HepG2 (cell line): ENCODE data around the gene ZNF79. TPM values are rescaled to one million over a fixed set of nuclear protein-coding genes. Genes with fewer than 3 reads are reported as not detected.

Experiments used
- ATAC-seq: fragments of 200-7000 bp; cut with Tn5 transposase; 3 replicates; pipeline ENCODE4 v1.9.1; 2020; ENCODE audit warnings: mild to moderate bottlenecking, moderate library complexity
- BruUV-seq: library from RNA; stranded (reverse); fragments of 400-500 nt; replicated peaks from 2 replicates; lab custom pipeline; 2021; lab: Mats Ljungman, UMichigan
- CTCF ChIA-PET: fragments of 300-600 bp; formaldehyde crosslinking; extraction: SDS; loops from one replicate; lab custom pipeline; 2021; ENCODE audit warnings: low total read pairs, inconsistent platforms, low intra/inter-chr PET ratio; lab: Yijun Ruan, JAX
- POLR2A ChIA-PET: fragments of 350-600 bp; sonication (Branson Sonifier 250); formaldehyde crosslinking; loops from one replicate; lab custom pipeline; 2020; ENCODE audit warnings: antibody characterized with exemption, inconsistent platforms; lab: Yijun Ruan, JAX
- DNase-seq: peaks from one replicate; pipeline ENCODE4 v3.0.0-alpha.2; 2015; ENCODE audit warnings: low spot score
- FAIRE-seq: peaks from 3 replicates; lab custom pipeline; 2011; peaks lifted over from hg19 to GRCh38; lab: Jason Lieb, UNC
- H2AFZ ChIP-seq: one replicate; pipeline ENCODE4 v1.6.1; 2011; ENCODE audit warnings: low read length, inconsistent platforms
- H3K27ac ChIP-seq: fragments of 300-600 bp; 3 replicates; pipeline ENCODE4 v1.8.0; 2011; ENCODE audit warnings: mixed run types, mild to moderate bottlenecking, mixed read lengths, low read length, inconsistent platforms; ENCODE audit not compliant: insufficient read depth; ENCODE audit errors: extremely low read length
- H3K27me3 ChIP-seq, 2 experiments: fragments of 200-600 bp in 1 of 2; 2 replicates in 1 of 2; 3 replicates in 1 of 2; pipeline versions ENCODE4 v1.6.0 to v1.8.0; 2011; ENCODE audit warnings: low read length in 2 of 2, mild to moderate bottlenecking in 2 of 2, moderate library complexity in 2 of 2, inconsistent platforms in 1 of 2; ENCODE audit not compliant: insufficient read depth in 2 of 2, control insufficient read depth in 1 of 2
- H3K36me3 ChIP-seq, 2 experiments: fragments of 200-600 bp in 1 of 2; replicated peaks in 1 of 2; 2 replicates in 1 of 2; 3 replicates in 1 of 2; pipeline versions ENCODE4 v1.5.1 to v1.8.0; 2011; ENCODE audit warnings: low read length in 2 of 2, inconsistent platforms in 1 of 2; ENCODE audit not compliant: insufficient read depth in 2 of 2, control insufficient read depth in 1 of 2
- H3K4me1 ChIP-seq: 2 replicates; pipeline ENCODE4 v1.5.1; 2012; ENCODE audit warnings: low read length, inconsistent platforms; ENCODE audit not compliant: insufficient read depth
- H3K4me2 ChIP-seq: 2 replicates; pipeline ENCODE4 v1.6.0; 2011; ENCODE audit warnings: low read depth, low read length, inconsistent platforms
- H3K4me3 ChIP-seq, 3 experiments: fragments of 200-600 bp in 1 of 3; sonication (generic), shearing (Covaris generic) in 1 of 3; replicated peaks in 1 of 3; 2 replicates each; pipeline ENCODE4 v1.5.1; 2011 to 2016; ENCODE audit warnings: low read length in 3 of 3, inconsistent platforms in 2 of 3, low read depth in 2 of 3, mild to moderate bottlenecking in 2 of 3, control low read depth in 1 of 3, mixed read lengths in 1 of 3; ENCODE audit not compliant: insufficient read depth in 1 of 3
- H3K79me2 ChIP-seq: one replicate; pipeline ENCODE4 v1.6.1; 2011; ENCODE audit warnings: low read length, inconsistent platforms; ENCODE audit not compliant: insufficient read depth
- H3K9ac ChIP-seq: 2 replicates; pipeline ENCODE4 v1.6.0; 2011; ENCODE audit warnings: mild to moderate bottlenecking, low read depth, low read length, inconsistent platforms; ENCODE audit not compliant: insufficient read depth
- H3K9me3 ChIP-seq: 2 replicates; pipeline ENCODE4 v1.5.1; 2012; ENCODE audit warnings: mild to moderate bottlenecking, low read length
- H4K20me1 ChIP-seq: 2 replicates; pipeline ENCODE4 v1.6.0; 2011; ENCODE audit warnings: inconsistent platforms, mild to moderate bottlenecking, low read length, moderate library complexity; ENCODE audit not compliant: insufficient read depth
- AHR ChIP-seq: IDR thresholded peaks from 2 replicates; pipeline ENCODE4 v1.6.1; 2018; ENCODE audit warnings: missing genetic modification reagents, missing compliant biosample characterization
- BHLHE40 ChIP-seq: IDR thresholded peaks from 2 replicates; pipeline ENCODE4 v1.6.1; 2011; ENCODE audit warnings: low read length, improper control_type of control experiment
- CBFB ChIP-seq: sonication (generic); formaldehyde crosslinking; IDR thresholded peaks from 2 replicates; pipeline ENCODE4 v1.4.0; 2020; ENCODE audit warnings: missing genetic modification reagents
- CEBPG ChIP-seq: IDR thresholded peaks from 2 replicates; pipeline ENCODE4 v1.6.1; 2016
- HDAC2 ChIP-seq: sonication (generic); formaldehyde crosslinking; IDR thresholded peaks from 2 replicates; pipeline ENCODE4 v1.4.0; 2020; ENCODE audit warnings: missing genetic modification reagents
- HIVEP1 ChIP-seq: sonication (generic); formaldehyde crosslinking; IDR thresholded peaks from 2 replicates; pipeline ENCODE4 v1.4.0; 2020; ENCODE audit warnings: mild to moderate bottlenecking, missing genetic modification reagents
- MAFF ChIP-seq: IDR thresholded peaks from 2 replicates; pipeline ENCODE4 v1.6.1; 2011; ENCODE audit warnings: low read depth, low read length, improper control_type of control experiment
- NCOA2 ChIP-seq: sonication (generic); formaldehyde crosslinking; IDR thresholded peaks from 2 replicates; pipeline ENCODE4 v1.8.0; 2022; ENCODE audit warnings: inconsistent platforms
- NFE2L1 ChIP-seq: sonication (generic); formaldehyde crosslinking; IDR thresholded peaks from 2 replicates; pipeline ENCODE4 v1.4.0; 2020; ENCODE audit warnings: missing genetic modification reagents, mild to moderate bottlenecking, borderline replicate concordance
- NFKBIZ ChIP-seq: IDR thresholded peaks from 2 replicates; pipeline ENCODE4 v1.6.1; 2018; ENCODE audit warnings: missing genetic modification reagents, missing compliant biosample characterization
- SIN3A ChIP-seq: IDR thresholded peaks from 2 replicates; pipeline ENCODE4 v1.6.1; 2011; ENCODE audit warnings: low read depth, mild to moderate bottlenecking, control low read depth, low read length, borderline replicate concordance
- SOX5 ChIP-seq: IDR thresholded peaks from 2 replicates; pipeline ENCODE4 v1.6.1; 2016; ENCODE audit warnings: borderline replicate concordance
- SP2 ChIP-seq: sonication (generic); formaldehyde crosslinking; IDR thresholded peaks from 2 replicates; pipeline ENCODE4 v1.5.1; 2020; ENCODE audit warnings: mild to moderate bottlenecking, missing genetic modification reagents
- SP5 ChIP-seq: IDR thresholded peaks from 2 replicates; pipeline ENCODE4 v1.6.1; 2016; ENCODE audit warnings: low read depth, borderline replicate concordance
- SSRP1 ChIP-seq: IDR thresholded peaks from 2 replicates; pipeline ENCODE4 v1.6.1; 2016; ENCODE audit warnings: control low read depth
- ZFX ChIP-seq: sonication (generic); formaldehyde crosslinking; IDR thresholded peaks from 2 replicates; pipeline ENCODE4 v1.4.0; 2020; ENCODE audit warnings: mild to moderate bottlenecking, low read depth, missing genetic modification reagents, moderate library complexity
- ZMYM3 ChIP-seq: sonication (generic); formaldehyde crosslinking; IDR thresholded peaks from 2 replicates; pipeline ENCODE4 v1.5.1; 2020; ENCODE audit warnings: mild to moderate bottlenecking, missing genetic modification reagents
- ZNF761 ChIP-seq: sonication (generic); formaldehyde crosslinking; conservative IDR thresholded peaks from 2 replicates; pipeline ENCODE4 v1.4.0; 2020; ENCODE audit warnings: mild to moderate bottlenecking, missing genetic modification reagents
- ZNF816 ChIP-seq: sonication (generic); formaldehyde crosslinking; IDR thresholded peaks from 2 replicates; pipeline ENCODE4 v1.8.0; 2022; ENCODE audit warnings: missing genetic modification reagents, mild to moderate bottlenecking, borderline replicate concordance
- ZNF878 ChIP-seq: sonication (generic); formaldehyde crosslinking; IDR thresholded peaks from 2 replicates; pipeline ENCODE4 v1.8.1; 2023; ENCODE audit warnings: mild to moderate bottlenecking, missing genetic modification reagents, moderate library complexity
- WGBS: methylation state at CpG from one replicate; pipeline ENCODE4 v1.1.6; 2017; ENCODE audit warnings: low lambda C conversion rate; 5-methylcytosine and 5-hydroxymethylcytosine counted together
- in situ Hi-C: cut with HindIII; loops from 2 replicates; pipeline ENCODE4 v1.10.0; 2017; ENCODE audit warnings: low pct_unique_long_range_greater_than_20kb; ENCODE audit not compliant: extremely low pct_ligation_motif_present
- intact Hi-C: fragments of 100-400 bp; cut with micrococcal nuclease; formaldehyde crosslinking; loops from one replicate; pipeline ENCODE4 v1.10.0; 2022; ENCODE audit not compliant: unreplicated experiment
- polyA plus RNA-seq, 8 experiments: library from polyadenylated mRNA; depleted of rRNA in 3 of 8; stranded (reverse) in 7 of 8; unstranded in 1 of 8; fragments of >200 nt; fragmentation: Illumina TruSeq in 4 of 8; extraction: Trizol in 4 of 8; gene quantifications; 2 replicates each; pipeline versions ENCODE4 v1.2.1 to v1.2.3, GENCODE V29; 2011 to 2016; ENCODE audit warnings: low read depth in 4 of 8, missing spikeins in 1 of 8, mixed read lengths in 1 of 8; ENCODE audit not compliant: insufficient read depth in 1 of 8
- total RNA-seq, 5 experiments: library from RNA; depleted of rRNA; stranded (reverse); fragments of >200 nt; fragmentation: Illumina TruSeq; extraction: Trizol; gene quantifications; 2 replicates each; pipeline ENCODE4 v1.2.3, GENCODE V29; 2016; ENCODE audit warnings: low read depth in 1 of 5
- TF ChIP-seq, protein P1 (sequence below): sonication (generic); formaldehyde crosslinking; IDR thresholded peaks from 2 replicates; pipeline ENCODE4 v1.8.1; 2023; ENCODE audit warnings: mild to moderate bottlenecking, missing genetic modification reagents
- TF ChIP-seq, protein P2 (sequence below): IDR thresholded peaks from 2 replicates; pipeline ENCODE4 v1.6.1; 2016
- TF ChIP-seq, protein P3 (sequence below): sonication (generic); formaldehyde crosslinking; IDR thresholded peaks from 2 replicates; pipeline ENCODE4 v1.4.0; 2020; ENCODE audit warnings: missing genetic modification reagents

Gene ZNF79
- total and polyA plus RNA-seq, 2 of the 13 experiments (the other 11 are each of a cell fraction or from before 2014, with no cell fraction given): 3.7 to 8.1 TPM

DNA sequence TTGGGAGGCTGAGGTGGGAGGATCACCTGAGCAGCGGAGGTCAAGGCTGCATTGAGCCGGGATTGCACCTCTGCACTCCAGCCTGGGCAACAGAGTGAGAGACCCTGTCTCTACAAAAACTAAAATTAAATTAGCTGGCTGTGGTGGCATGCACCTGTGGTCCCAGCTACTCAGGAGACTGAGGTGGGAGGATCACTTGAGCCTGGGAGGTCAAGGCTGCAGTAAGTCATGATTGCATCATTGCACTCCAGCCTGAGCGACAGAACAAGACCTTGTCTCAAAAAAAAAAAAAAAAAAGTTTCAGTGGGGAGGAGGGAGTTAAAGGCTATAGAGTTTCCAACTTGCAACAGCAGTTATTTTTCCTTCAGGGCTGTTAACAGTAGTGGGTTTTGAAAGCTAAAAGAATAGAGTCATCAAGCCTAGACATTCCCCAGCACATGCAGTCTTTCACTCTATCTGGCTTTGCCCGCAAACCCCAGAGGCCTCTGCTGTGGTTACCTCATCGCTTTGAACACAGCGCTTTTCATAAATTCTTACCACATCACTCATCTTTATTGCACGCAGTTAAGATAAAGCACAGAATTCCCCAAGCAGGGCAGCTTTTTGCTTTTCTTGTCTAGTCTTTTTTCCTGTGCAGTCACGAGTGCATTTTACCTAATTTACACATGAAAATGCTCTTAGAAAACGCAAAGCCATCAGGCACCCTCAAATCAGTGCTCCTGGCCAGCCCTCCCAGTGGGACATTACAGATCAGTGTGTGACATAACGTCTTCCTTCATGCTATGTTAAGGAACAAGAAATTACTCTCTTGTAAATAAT, 35.9 kb upstream of the ZNF79 start:
- Histone ChIP-seq H3K4me2 (peak overlapping the region; percentile 86), H3K4me3 (peak overlapping the region; percentile 13 to 42 (median 23); a peak in 4 of 6 replicates), H2AFZ (no peak overlapping the region), H3K9me3 (no peaks in the 10 kb centered on the region), H4K20me1 (no peaks in the 10 kb centered on the region), H3K36me3 (no peaks in the 10 kb centered on the region), H3K27me3 (no peaks in the 10 kb centered on the region), H3K9ac (peak overlapping the region; percentile 77), H3K79me2 (no peaks in the 10 kb centered on the region), H3K4me1 (peaks cover 60% of the 10 kb centered on the region), H3K27ac (peak overlapping the region; percentile 92)
- WGBS: 6% methylated on average over 10 of the region's 10 CpGs
- in situ Hi-C loops: no loop called here
- DNase-seq: peak; percentile 96
- POLR2A ChIA-PET: interaction anchor here (0.7 to 4.6 kb wide), 14 partner anchors 9 to 1162 kb away, joined by 3 to 159 read pairs (median 4); partner anchors contain the start of genes LRSAM1, RPL12, SLC2A8 and ZNF79
- peak; percentile 90 for ATAC-seq
- CTCF ChIA-PET: no interaction called here
- BruUV-seq: TSS peak; percentile 53
- intact Hi-C loops: loop anchor here (1.0 kb wide), 1 partner anchor 9 kb away; the partner anchor contains the start of gene SLC2A8
- peak; percentile 60 for FAIRE-seq
- TF ChIP-seq SSRP1 (CRISPR knock-in tag): peak; percentile 94; the same call in 1 of the 2 replicates
- TF ChIP-seq, protein P1, sequence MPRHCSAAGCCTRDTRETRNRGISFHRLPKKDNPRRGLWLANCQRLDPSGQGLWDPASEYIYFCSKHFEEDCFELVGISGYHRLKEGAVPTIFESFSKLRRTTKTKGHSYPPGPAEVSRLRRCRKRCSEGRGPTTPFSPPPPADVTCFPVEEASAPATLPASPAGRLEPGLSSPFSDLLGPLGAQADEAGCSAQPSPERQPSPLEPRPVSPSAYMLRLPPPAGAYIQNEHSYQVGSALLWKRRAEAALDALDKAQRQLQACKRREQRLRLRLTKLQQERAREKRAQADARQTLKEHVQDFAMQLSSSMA (CRISPR knock-in tag): 0 out of 2 replicates have a peak, but pooled peaks have one; percentile 43
- TF ChIP-seq NCOA2 (CRISPR knock-in tag): peak; percentile 73
- TF ChIP-seq NFE2L1 (CRISPR knock-in tag): no peak
- 0 out of 2 replicates have a peak, but pooled peaks have one; percentile 36 for TF ChIP-seq ZNF761 (CRISPR knock-in tag)
- TF ChIP-seq HIVEP1: no peak
- TF ChIP-seq CEBPG (CRISPR knock-in tag): peak; percentile 83
- TF ChIP-seq ZNF816 (CRISPR knock-in tag): peak; percentile 29; the same call in 1 of the 2 replicates
- TF ChIP-seq ZMYM3: peak; percentile 49; the same call in 1 of the 2 replicates
- TF ChIP-seq, protein P2, sequence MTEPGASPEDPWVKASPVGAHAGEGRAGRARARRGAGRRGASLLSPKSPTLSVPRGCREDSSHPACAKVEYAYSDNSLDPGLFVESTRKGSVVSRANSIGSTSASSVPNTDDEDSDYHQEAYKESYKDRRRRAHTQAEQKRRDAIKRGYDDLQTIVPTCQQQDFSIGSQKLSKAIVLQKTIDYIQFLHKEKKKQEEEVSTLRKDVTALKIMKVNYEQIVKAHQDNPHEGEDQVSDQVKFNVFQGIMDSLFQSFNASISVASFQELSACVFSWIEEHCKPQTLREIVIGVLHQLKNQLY: 0 out of 2 replicates have a peak, but pooled peaks have one; percentile 19
- peak; percentile 42; the same call in 1 of the 2 replicates for TF ChIP-seq ZFX
- peak; percentile 54; the same call in 1 of the 2 replicates for TF ChIP-seq SP5 (CRISPR knock-in tag)
- peak; percentile 28; the same call in 1 of the 2 replicates for TF ChIP-seq SIN3A
- peak; percentile 92; the same call in 1 of the 2 replicates for TF ChIP-seq CBFB
- TF ChIP-seq AHR (CRISPR knock-in tag): no peak
- no peak for TF ChIP-seq SP2 (CRISPR knock-in tag)
- TF ChIP-seq MAFF: 0 out of 2 replicates have a peak, but pooled peaks have one; percentile 36
- TF ChIP-seq NFKBIZ (CRISPR knock-in tag): 0 out of 2 replicates have a peak, but pooled peaks have one; percentile 19
- TF ChIP-seq ZNF878 (CRISPR knock-in tag): peak; percentile 27; the same call in 1 of the 2 replicates
- TF ChIP-seq, protein P3, sequence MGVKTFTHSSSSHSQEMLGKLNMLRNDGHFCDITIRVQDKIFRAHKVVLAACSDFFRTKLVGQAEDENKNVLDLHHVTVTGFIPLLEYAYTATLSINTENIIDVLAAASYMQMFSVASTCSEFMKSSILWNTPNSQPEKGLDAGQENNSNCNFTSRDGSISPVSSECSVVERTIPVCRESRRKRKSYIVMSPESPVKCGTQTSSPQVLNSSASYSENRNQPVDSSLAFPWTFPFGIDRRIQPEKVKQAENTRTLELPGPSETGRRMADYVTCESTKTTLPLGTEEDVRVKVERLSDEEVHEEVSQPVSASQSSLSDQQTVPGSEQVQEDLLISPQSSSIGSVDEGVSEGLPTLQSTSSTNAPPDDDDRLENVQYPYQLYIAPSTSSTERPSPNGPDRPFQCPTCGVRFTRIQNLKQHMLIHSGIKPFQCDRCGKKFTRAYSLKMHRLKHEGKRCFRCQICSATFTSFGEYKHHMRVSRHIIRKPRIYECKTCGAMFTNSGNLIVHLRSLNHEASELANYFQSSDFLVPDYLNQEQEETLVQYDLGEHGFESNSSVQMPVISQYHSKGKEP (CRISPR knock-in tag): no peak
- TF ChIP-seq SOX5 (CRISPR knock-in tag): peak; percentile 64; the same call in 1 of the 2 replicates
- TF ChIP-seq HDAC2 (CRISPR knock-in tag): peak; percentile 46; the same call in 1 of the 2 replicates
- TF ChIP-seq BHLHE40: peak; percentile 51
